Stimulated activated naive CD8-positive, alpha-beta T cell treated with anti-CD3 and anti-CD28 coated beads, Interleukin-15, amount 100 ng/mL, for 72 hours (primary cell): ENCODE measurements around the gene ADAMTS6.

Experiments used
- ATAC-seq: fragments of 150-1000 bp; cut with Tn5 transposase; 2 replicates; pipeline ENCODE4 v1.10.0; 2021; ENCODE audit warnings: mild to moderate bottlenecking, moderate library complexity
- DNase-seq, 2 donors: peaks; one replicate each; pipeline ENCODE4 v3.0.0; 2021 to 2022
- H3K27ac Mint-ChIP-seq, 2 donors: one replicate each; pipeline ENCODE4 v1.8.0; 2022; ENCODE audit warnings: mild to moderate bottlenecking in 2 of 2, mixed read lengths in 2 of 2, moderate library complexity in 2 of 2
- H3K27me3 Mint-ChIP-seq: one replicate; pipeline ENCODE4 v1.8.0; 2022; ENCODE audit warnings: mixed read lengths
- H3K4me1 Mint-ChIP-seq: one replicate; pipeline ENCODE4 v1.8.0; 2022; ENCODE audit warnings: mild to moderate bottlenecking, mixed read lengths
- H3K4me3 Mint-ChIP-seq, 2 donors: one replicate each; pipeline ENCODE4 v1.8.0; 2022; ENCODE audit warnings: mild to moderate bottlenecking in 2 of 2, mixed read lengths in 2 of 2, moderate library complexity in 1 of 2
- H3K9me3 Mint-ChIP-seq, 2 donors: one replicate each; pipeline ENCODE4 v1.8.0; 2022; ENCODE audit warnings: mixed read lengths in 2 of 2

The ADAMTS6 gene

DNA sequence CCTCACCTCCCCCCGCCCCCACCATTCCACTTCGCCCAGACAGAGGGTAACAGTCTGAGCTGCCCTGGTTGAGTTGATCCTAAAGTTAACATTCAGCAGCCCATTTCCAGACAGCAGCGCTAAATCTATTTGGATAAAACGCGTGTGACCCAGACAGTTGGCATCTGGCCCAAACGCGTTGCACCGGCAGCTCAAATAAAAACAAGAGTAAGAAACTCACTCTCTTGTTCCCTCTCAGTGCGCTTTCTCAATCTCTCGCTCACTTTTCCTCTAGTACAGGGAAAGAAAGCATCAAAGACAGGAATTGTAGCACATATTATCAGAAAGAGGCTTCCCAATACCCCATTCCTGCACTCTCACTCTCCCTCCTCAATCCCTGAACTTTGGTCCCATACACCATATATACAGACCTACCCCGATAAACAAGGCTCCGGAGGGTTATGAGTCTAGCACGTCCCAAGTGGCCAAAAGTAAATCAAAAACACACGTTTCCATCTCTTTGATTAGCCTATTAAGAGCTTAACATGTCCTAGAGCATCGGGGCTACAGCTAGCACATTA is 1.3 kb downstream of the ADAMTS6 start:
- DNase-seq (peak in 1 of 2 donors; percentile 37), ATAC-seq (peak; percentile 61)
- Mint-ChIP-seq H3K27me3 (no peaks in the 10 kb centered on the region), H3K27ac (no peak overlapping the region), H3K9me3 (no peaks in the 10 kb centered on the region), H3K4me3 (no peak overlapping the region), H3K4me1 (peaks cover 13% of the 10 kb centered on the region)

DNA sequence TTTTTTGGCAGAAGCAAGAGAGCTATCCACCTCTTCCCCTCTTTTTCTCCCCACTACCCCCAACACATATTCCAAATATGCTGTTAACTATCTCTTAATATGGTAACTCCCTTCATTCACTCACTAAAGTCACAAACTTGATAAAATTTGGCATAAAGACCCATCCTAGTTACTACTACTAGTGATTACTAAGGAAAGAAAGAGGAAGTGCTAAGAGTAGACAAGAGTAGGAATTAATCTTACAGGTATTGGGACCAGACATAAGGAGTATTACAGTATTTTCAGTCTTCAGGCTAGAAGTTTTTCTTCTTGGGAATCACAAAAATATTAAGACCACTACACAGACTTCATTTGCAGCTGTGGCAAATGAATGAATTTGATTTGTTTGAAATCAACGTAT is 2.2 kb downstream of the ADAMTS6 start:
- peaks cover 13% of the 10 kb centered on the region for H3K4me1 Mint-ChIP-seq
- H3K27ac Mint-ChIP-seq = no peak overlapping the region
- no peak for DNase-seq
- no peaks in the 10 kb centered on the region for H3K9me3 Mint-ChIP-seq
- no peak for ATAC-seq
- H3K4me3 Mint-ChIP-seq = no peak overlapping the region
- H3K27me3 Mint-ChIP-seq = no peaks in the 10 kb centered on the region

- ATAC-seq (no peak), DNase-seq (no peak)
- Mint-ChIP-seq H3K4me1 (peaks cover 11% of the 10 kb centered on the region), H3K4me3 (no peak overlapping the region), H3K27ac (no peak overlapping the region), H3K27me3 (no peaks in the 10 kb centered on the region), H3K9me3 (no peaks in the 10 kb centered on the region)
Observed at GRCh38 chr5:65478336-65478735, 3.4 kb downstream of the ADAMTS6 start.

DNA sequence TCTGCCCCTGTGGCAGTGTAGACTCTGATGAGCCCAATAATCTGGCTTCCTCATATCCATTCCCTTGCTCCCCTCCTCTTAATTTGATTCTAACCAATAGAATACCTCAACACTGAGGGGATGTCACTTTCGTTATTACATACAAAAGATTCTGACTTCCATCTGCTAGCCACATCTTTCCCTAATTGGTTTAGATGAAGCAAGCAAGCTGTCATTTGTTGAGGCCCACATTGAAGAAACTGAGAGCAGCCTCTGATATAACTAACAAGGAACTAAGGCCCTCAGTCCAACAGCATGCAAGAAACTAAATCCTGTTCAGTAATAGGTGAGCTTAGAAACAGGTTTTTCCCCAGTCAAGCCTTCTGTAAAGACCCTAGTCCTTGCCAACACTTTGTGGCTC is 5.8 kb downstream of the ADAMTS6 start:
- Mint-ChIP-seq H3K4me3 (no peak overlapping the region), H3K27me3 (no peaks in the 10 kb centered on the region), H3K4me1 (peaks cover 7% of the 10 kb centered on the region), H3K27ac (no peak overlapping the region), H3K9me3 (no peaks in the 10 kb centered on the region)
- no peak for DNase-seq
- peak; percentile 39 for ATAC-seq

- DNase-seq (no peak), ATAC-seq (no peak)
- H3K9me3 Mint-ChIP-seq = no peaks in the 10 kb centered on the region
- no peak overlapping the region for H3K27ac Mint-ChIP-seq
- H3K27me3 Mint-ChIP-seq = no peaks in the 10 kb centered on the region
- H3K4me1 Mint-ChIP-seq = peaks cover 7% of the 10 kb centered on the region
- H3K4me3 Mint-ChIP-seq = no peak overlapping the region
Observed at GRCh38 chr5:65475336-65475735, 6.4 kb downstream of the ADAMTS6 start.

- Mint-ChIP-seq H3K4me1 (peaks cover 7% of the 10 kb centered on the region), H3K27ac (no peak overlapping the region), H3K9me3 (no peaks in the 10 kb centered on the region), H3K27me3 (no peaks in the 10 kb centered on the region), H3K4me3 (no peak overlapping the region)
- DNase-seq (no peak), ATAC-seq (no peak)
Observed at GRCh38 chr5:65474130-65474711, 7.5 kb downstream of the ADAMTS6 start.

GRCh38 chr5:65468633-65469032 is 13.1 kb downstream of the ADAMTS6 start:
- Mint-ChIP-seq H3K9me3 (no peaks in the 10 kb centered on the region), H3K4me3 (no peak overlapping the region), H3K27ac (no peak overlapping the region), H3K4me1 (no peaks in the 10 kb centered on the region), H3K27me3 (no peaks in the 10 kb centered on the region)
- ATAC-seq = no peak
- no peak for DNase-seq

GRCh38 chr5:65462139-65462705 is 19.5 kb downstream of the ADAMTS6 start:
- DNase-seq (no peak), ATAC-seq (no peak)
- Mint-ChIP-seq H3K9me3 (no peaks in the 10 kb centered on the region), H3K27me3 (no peaks in the 10 kb centered on the region), H3K4me1 (no peaks in the 10 kb centered on the region), H3K27ac (no peak overlapping the region), H3K4me3 (no peak overlapping the region)

GRCh38 chr5:65461490-65461889 is 20.2 kb downstream of the ADAMTS6 start:
- DNase-seq (no peak), ATAC-seq (no peak)
- H3K4me1 Mint-ChIP-seq = no peaks in the 10 kb centered on the region
- no peaks in the 10 kb centered on the region for H3K27me3 Mint-ChIP-seq
- H3K9me3 Mint-ChIP-seq = no peaks in the 10 kb centered on the region
- H3K27ac Mint-ChIP-seq = no peak overlapping the region
- no peak overlapping the region for H3K4me3 Mint-ChIP-seq

DNA sequence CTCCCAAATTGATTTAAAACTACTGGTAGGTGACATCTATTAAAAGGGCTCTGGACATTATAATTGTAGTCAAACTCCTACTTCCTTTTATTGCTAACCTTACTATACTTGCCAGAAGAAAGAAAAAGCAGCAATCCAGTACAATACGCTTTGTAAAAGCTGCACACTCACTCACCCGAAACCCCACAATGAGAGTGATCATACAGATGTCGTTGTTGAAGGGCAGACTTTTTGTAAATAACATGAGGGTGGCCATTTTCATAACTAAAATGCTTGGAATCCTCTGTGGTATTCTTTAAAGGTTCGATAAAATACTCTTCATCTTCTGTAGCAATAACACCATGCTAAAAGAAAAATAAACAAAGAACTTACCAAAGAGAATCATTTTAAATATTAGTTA is 21.7 kb downstream of the ADAMTS6 start:
- Mint-ChIP-seq H3K27me3 (no peaks in the 10 kb centered on the region), H3K4me3 (no peak overlapping the region), H3K4me1 (no peaks in the 10 kb centered on the region), H3K27ac (no peak overlapping the region), H3K9me3 (no peaks in the 10 kb centered on the region)
- ATAC-seq = no peak
- DNase-seq = no peak

DNA sequence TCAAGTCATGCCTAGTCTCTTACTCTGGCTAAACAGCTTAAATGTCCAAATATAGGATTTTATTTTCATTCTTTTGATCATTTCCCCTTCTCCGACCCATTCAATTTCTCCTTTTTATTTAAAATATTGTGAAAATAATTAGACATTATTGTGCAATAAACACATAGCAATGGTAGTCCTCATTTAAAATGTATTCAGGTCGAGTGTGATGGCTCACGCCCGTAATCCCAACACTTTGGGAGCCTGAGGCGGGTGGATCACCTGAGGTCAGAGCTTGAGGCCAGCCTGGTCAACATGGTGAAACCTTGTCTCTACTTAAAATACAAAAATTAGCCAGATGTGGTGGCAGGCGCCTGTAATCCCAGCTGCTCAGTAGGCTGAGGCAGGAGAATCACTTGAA is 26.7 kb downstream of the ADAMTS6 start:
- Mint-ChIP-seq H3K4me3 (no peak overlapping the region), H3K27ac (no peak overlapping the region), H3K4me1 (no peaks in the 10 kb centered on the region), H3K9me3 (no peaks in the 10 kb centered on the region), H3K27me3 (no peaks in the 10 kb centered on the region)
- ATAC-seq = no peak
- DNase-seq = no peak

- Mint-ChIP-seq H3K4me3 (no peak overlapping the region), H3K27ac (no peak overlapping the region), H3K27me3 (no peaks in the 10 kb centered on the region), H3K9me3 (no peaks in the 10 kb centered on the region), H3K4me1 (no peaks in the 10 kb centered on the region)
- DNase-seq (no peak), ATAC-seq (no peak)
Observed at GRCh38 chr5:65451436-65451835, 30.3 kb downstream of the ADAMTS6 start.

DNA sequence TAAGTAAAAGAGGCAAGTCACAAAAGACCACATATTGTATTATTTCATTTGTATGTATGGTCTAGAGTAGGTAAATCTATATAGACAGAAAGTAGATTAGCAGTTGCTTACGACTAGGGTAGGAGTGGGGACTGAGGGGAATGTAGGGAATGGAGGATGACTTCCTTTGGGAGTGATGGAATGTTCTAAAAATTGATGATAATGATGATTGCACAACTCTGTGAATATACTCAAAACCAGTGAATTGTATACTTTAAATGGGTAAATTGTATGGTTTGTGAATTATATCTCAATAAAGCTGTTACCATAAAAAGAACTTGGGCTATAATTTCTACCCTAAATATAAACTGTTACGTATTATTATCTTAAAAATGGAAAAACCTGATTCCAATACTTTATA is 35.0 kb downstream of the ADAMTS6 start:
- Mint-ChIP-seq H3K4me1 (no peaks in the 10 kb centered on the region), H3K4me3 (no peak overlapping the region), H3K27ac (no peak overlapping the region), H3K27me3 (no peaks in the 10 kb centered on the region), H3K9me3 (no peaks in the 10 kb centered on the region)
- ATAC-seq (no peak), DNase-seq (no peak)

DNA sequence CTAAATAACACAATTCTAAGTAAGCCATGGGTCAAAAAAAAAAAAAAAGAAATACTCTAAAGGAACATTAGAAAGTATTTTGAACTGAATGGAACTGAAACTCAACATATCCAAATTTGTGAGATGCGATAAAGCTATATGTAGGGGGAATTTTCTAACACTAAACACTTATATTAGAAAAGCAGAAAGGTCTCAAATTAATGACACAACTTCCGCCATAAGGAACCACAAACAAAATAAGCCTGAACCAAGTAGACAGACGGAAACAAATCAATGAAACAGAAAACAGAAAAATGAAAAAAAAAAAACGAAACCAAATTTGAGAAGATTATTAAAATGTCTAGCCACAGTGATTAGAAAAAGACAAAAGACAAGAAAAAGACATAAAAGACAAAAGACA is 39.9 kb downstream of the ADAMTS6 start:
- ATAC-seq (no peak), DNase-seq (no peak)
- H3K27ac Mint-ChIP-seq = no peak overlapping the region
- no peaks in the 10 kb centered on the region for H3K27me3 Mint-ChIP-seq
- H3K9me3 Mint-ChIP-seq = no peaks in the 10 kb centered on the region
- no peaks in the 10 kb centered on the region for H3K4me1 Mint-ChIP-seq
- H3K4me3 Mint-ChIP-seq = no peak overlapping the region

- H3K4me3 Mint-ChIP-seq = no peak overlapping the region
- no peak for ATAC-seq
Observed at GRCh38 chr5:65440456-65440855, 41.3 kb downstream of the ADAMTS6 start.

GRCh38 chr5:65434122-65434521 is 47.6 kb downstream of the ADAMTS6 start:
- H3K9me3 Mint-ChIP-seq = no peaks in the 10 kb centered on the region
- DNase-seq = no peak

More at GRCh38 chr5:65440456-65440855, 41.3 kb downstream of the ADAMTS6 start:
- no peaks in the 10 kb centered on the region for H3K9me3 Mint-ChIP-seq
- DNase-seq = no peak
- H3K27me3 Mint-ChIP-seq = no peaks in the 10 kb centered on the region
- H3K4me1 Mint-ChIP-seq = no peaks in the 10 kb centered on the region
- H3K27ac Mint-ChIP-seq = no peak overlapping the region

GRCh38 chr5:65426656-65427055 is 55.1 kb downstream of the ADAMTS6 start:
- DNase-seq = no peak
- H3K4me3 Mint-ChIP-seq = no peak overlapping the region
- H3K4me1 Mint-ChIP-seq = no peaks in the 10 kb centered on the region
- no peaks in the 10 kb centered on the region for H3K27me3 Mint-ChIP-seq
- ATAC-seq = no peak
- H3K27ac Mint-ChIP-seq = no peak overlapping the region
- peaks cover 0 to 6% of the 10 kb centered on the region in 2 donors for H3K9me3 Mint-ChIP-seq

More at GRCh38 chr5:65434122-65434521, 47.6 kb downstream of the ADAMTS6 start:
- Mint-ChIP-seq H3K4me3 (no peak overlapping the region), H3K4me1 (no peaks in the 10 kb centered on the region), H3K27ac (peak overlapping the region in 1 of 2 donors; percentile 50), H3K27me3 (no peaks in the 10 kb centered on the region)
- no peak for ATAC-seq
